SU-DHL-6 (cell line): ENCODE data around the gene SERPINB6.

Experiments
- CTCF ChIP-seq: fragments of 200-600 bp; sonication (generic); IDR thresholded peaks from one replicate; pipeline ENCODE4 v1.5.1; 2017; ENCODE audit warnings: antibody characterized with exemption, mild to moderate bottlenecking, low read length, moderate library complexity; ENCODE audit not compliant: insufficient read depth, poor library complexity, severe bottlenecking
- EZH2phosphoT487 ChIP-seq: fragments of 200-600 bp; sonication (generic), shearing (Covaris generic); conservative IDR thresholded peaks from 2 replicates; pipeline ENCODE4 v1.6.1; 2018; ENCODE audit warnings: mild to moderate bottlenecking, antibody characterized with exemption, low read length, moderate library complexity, mixed read lengths

GRCh38 chr6:2919401-2919800 is 52.0 kb downstream of the SERPINB6 start:
- TF ChIP-seq CTCF (no peak), EZH2phosphoT487 (no peak)
